Measurements from ENCODE around the gene TLE6. TPM values are rescaled to one million over a fixed set of nuclear protein-coding genes. Genes with fewer than 3 reads are reported as not detected.

Gene TLE6
- total and polyA plus RNA-seq, 11 donors = 0.21 to 1.4 (median 0.69) TPM; not detected in 1

DNA sequence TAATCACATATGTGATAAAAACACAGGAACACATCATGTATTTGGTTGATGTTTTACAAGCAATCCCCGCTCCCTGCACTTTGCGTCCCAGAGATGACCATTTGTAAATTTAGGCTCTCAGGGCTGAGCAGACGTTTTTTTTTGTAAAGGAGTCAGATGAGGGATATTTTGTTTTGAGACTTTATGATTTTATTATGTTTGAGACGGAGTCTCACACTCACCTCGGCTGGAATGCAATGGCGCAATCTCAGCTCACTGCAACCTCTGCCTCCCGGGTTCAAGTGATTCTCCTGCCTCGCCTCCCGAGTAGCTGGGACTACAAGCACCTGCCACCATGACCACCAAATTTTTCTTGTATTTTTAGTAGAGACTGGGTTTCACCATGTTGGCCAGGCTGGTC, 1.4 kb downstream of the TLE6 start:
- no peaks in the 10 kb centered on the region for H3K36me3 ChIP-seq
- H3K4me3 ChIP-seq = no peak overlapping the region
- H3K9me3 ChIP-seq = no peaks in the 10 kb centered on the region
- 82 to 89% (median 88%) methylated on average over 9 of the region's 9 CpGs for WGBS, 4 donors
- H3K27me3 ChIP-seq = peaks cover 0 to 2% (median 0%) of the 10 kb centered on the region in 9 donors
- H3K27ac ChIP-seq = no peak overlapping the region
- peaks cover 17 to 62% (median 50%) of the 10 kb centered on the region in 12 donors for H3K4me1 ChIP-seq
- ATAC-seq (no peak), DNase-seq (no peak)
- intact Hi-C loops (cut with DNase I) = loop anchor here in 1 of 10 donors (5.0 kb wide), 1 partner anchor 59 kb away; no protein-coding TSS in a partner anchor
- TF ChIP-seq, protein P1, sequence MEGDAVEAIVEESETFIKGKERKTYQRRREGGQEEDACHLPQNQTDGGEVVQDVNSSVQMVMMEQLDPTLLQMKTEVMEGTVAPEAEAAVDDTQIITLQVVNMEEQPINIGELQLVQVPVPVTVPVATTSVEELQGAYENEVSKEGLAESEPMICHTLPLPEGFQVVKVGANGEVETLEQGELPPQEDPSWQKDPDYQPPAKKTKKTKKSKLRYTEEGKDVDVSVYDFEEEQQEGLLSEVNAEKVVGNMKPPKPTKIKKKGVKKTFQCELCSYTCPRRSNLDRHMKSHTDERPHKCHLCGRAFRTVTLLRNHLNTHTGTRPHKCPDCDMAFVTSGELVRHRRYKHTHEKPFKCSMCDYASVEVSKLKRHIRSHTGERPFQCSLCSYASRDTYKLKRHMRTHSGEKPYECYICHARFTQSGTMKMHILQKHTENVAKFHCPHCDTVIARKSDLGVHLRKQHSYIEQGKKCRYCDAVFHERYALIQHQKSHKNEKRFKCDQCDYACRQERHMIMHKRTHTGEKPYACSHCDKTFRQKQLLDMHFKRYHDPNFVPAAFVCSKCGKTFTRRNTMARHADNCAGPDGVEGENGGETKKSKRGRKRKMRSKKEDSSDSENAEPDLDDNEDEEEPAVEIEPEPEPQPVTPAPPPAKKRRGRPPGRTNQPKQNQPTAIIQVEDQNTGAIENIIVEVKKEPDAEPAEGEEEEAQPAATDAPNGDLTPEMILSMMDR (IDR thresholded peaks at IDR 0.05) = no peak

DNA sequence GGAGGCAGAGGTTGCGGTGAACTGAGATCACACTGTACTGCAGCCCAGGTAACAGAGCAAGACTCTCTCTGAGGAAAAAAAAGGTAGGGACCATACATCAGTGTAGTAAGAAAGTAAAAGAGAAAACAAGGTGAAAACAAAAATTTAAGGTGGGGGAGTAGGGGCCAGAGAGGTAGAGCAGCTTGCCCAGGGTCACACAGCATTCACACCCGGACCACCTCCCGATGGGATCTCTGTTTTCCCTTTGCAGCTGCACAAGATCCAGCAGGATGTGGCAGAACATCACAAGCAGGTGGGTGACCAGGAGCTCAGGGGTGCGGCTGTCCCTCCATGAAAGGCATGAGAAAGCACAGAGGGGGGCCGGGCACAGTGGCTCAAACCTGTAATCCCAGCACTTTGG, 4.5 kb downstream of the TLE6 start:
- Histone ChIP-seq H3K9me3 (no peaks in the 10 kb centered on the region), H3K27me3 (peaks cover 0 to 6% (median 0%) of the 10 kb centered on the region in 9 donors), H3K4me3 (no peak overlapping the region), H3K4me1 (peaks cover 3 to 39% (median 26%) of the 10 kb centered on the region in 12 donors), H3K36me3 (no peaks in the 10 kb centered on the region), H3K27ac (peak overlapping the region in 2 of 12 donors; percentile 81 to 88)
- WGBS, 4 donors = 84 to 92% (median 87%) methylated on average over 5 of the region's 5 CpGs
- intact Hi-C loops (cut with DNase I) = loop anchor here in 4 of 10 donors (5.0 to 10.0 kb wide), 3 partner anchors 45 to 53 kb away; partner anchors contain the start of gene TLE2 (in 2 of the 4)
- ATAC-seq (no peak), DNase-seq (no peak)
- TF ChIP-seq POLR2A (IDR thresholded peaks at IDR 0.05) = no peak
- TF ChIP-seq, protein P1 (IDR thresholded peaks at IDR 0.05) = no peak

DNA sequence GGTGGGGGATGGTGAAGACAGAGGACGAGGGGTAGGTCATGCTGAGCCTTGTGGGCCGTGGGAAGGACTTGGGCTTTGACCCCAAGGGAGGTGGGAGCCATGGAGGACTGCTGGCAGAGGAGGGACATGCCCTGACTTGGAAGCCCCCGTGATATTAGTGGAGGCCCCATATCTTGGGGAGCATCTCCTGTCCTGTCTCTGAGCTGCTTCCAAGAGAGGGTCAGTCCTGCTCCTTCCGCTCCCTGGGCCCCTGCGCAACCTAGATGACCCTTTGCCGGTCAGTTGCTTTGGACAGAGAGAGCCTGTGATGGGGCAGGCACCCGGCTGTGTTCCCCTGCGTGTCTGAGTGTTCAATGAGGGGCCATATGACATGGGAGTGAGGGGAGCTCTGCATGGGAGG, 5.2 kb downstream of the TLE6 start:
- ATAC-seq (peak in 1 of 4 donors; percentile 1), DNase-seq (no peak)
- WGBS, 4 donors = 19 to 28% (median 25%) methylated on average over 8 of the region's 8 CpGs
- Histone ChIP-seq H3K4me3 (no peak overlapping the region), H3K27me3 (peaks cover 0 to 11% (median 0%) of the 10 kb centered on the region in 9 donors), H3K4me1 (peaks cover 3 to 33% (median 26%) of the 10 kb centered on the region in 12 donors), H3K36me3 (no peaks in the 10 kb centered on the region), H3K9me3 (no peaks in the 10 kb centered on the region), H3K27ac (peak overlapping the region in 11 of 12 donors; percentile 41 to 88 (median 76))
- TF ChIP-seq POLR2A (IDR thresholded peaks at IDR 0.05) = no peak
- TF ChIP-seq, protein P1 (IDR thresholded peaks at IDR 0.05) = no peak
- intact Hi-C loops (cut with DNase I) = loop anchor here in 4 of 10 donors (5.0 to 10.0 kb wide), 3 partner anchors 45 to 52 kb away; partner anchors contain the start of gene TLE2 (in 2 of the 4)

DNA sequence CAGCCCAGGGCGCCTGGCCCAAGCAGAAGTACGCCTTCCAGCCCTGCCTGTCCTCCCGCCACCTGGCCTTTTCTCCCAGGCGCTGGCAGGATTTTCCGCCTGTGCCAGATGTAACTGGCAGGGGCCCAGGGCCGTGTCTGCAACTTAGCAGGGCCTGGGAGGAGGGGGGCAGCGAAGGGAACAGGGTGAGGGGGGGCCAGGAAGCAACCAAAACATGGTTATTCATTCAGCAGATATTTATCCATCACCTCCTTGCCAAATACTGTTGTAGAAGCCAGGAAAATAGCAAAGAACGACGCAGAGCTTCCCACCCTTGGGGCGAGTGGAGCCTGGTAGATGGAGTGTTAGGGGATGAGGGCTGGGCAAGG, 5.6 kb downstream of the TLE6 start:
- Histone ChIP-seq H3K27ac (peak overlapping the region; percentile 41 to 88 (median 76)), H3K9me3 (no peaks in the 10 kb centered on the region), H3K4me3 (peak overlapping the region in 2 of 12 donors; percentile 22 to 55), H3K36me3 (no peaks in the 10 kb centered on the region), H3K27me3 (peaks cover 0 to 11% (median 0%) of the 10 kb centered on the region in 9 donors), H3K4me1 (peaks cover 3 to 29% (median 23%) of the 10 kb centered on the region in 12 donors)
- TF ChIP-seq, protein P1 (IDR thresholded peaks at IDR 0.05) = no peak
- no peak for TF ChIP-seq POLR2A (IDR thresholded peaks at IDR 0.05)
- peak; percentile 74 to 89 (median 83) for ATAC-seq
- 0 to 4% (median 1%) methylated on average over 4 to 10 of the region's 10 CpGs for WGBS, 4 donors
- DNase-seq = peak; percentile 79 to 93 (median 90)
- intact Hi-C loops (cut with DNase I) = loop anchor here in 4 of 10 donors (5.0 to 10.0 kb wide), 3 partner anchors 44 to 52 kb away; partner anchors contain the start of gene TLE2 (in 2 of the 4)
